Ishikawa (cell line): ENCODE data around the gene HTR4.
A peak's percentile ranks its signal among the peaks of the same experiment; 100 is the strongest.

Experiments
- CEBPB ChIP-seq: IDR thresholded peaks from 2 replicates; pipeline ENCODE4 v1.6.1; 2012
- CREB1 ChIP-seq: IDR thresholded peaks from 2 replicates; pipeline ENCODE4 v1.6.1; 2012; ENCODE audit warnings: low read depth
- EP300 ChIP-seq: IDR thresholded peaks from 2 replicates; pipeline ENCODE4 v1.6.1; 2012; ENCODE audit warnings: borderline replicate concordance
- NFIC ChIP-seq: IDR thresholded peaks from 2 replicates; pipeline ENCODE4 v1.6.1; 2012
- RAD21 ChIP-seq: IDR thresholded peaks from 2 replicates; pipeline ENCODE4 v1.6.1; 2012; ENCODE audit warnings: low read depth
- TF ChIP-seq, protein P1 (sequence below): IDR thresholded peaks from 2 replicates; pipeline ENCODE4 v1.6.1; 2012
- TF ChIP-seq, protein P2 (sequence below): IDR thresholded peaks from 2 replicates; pipeline ENCODE4 v1.6.1; 2012; ENCODE audit warnings: low read depth, mild to moderate bottlenecking

DNA sequence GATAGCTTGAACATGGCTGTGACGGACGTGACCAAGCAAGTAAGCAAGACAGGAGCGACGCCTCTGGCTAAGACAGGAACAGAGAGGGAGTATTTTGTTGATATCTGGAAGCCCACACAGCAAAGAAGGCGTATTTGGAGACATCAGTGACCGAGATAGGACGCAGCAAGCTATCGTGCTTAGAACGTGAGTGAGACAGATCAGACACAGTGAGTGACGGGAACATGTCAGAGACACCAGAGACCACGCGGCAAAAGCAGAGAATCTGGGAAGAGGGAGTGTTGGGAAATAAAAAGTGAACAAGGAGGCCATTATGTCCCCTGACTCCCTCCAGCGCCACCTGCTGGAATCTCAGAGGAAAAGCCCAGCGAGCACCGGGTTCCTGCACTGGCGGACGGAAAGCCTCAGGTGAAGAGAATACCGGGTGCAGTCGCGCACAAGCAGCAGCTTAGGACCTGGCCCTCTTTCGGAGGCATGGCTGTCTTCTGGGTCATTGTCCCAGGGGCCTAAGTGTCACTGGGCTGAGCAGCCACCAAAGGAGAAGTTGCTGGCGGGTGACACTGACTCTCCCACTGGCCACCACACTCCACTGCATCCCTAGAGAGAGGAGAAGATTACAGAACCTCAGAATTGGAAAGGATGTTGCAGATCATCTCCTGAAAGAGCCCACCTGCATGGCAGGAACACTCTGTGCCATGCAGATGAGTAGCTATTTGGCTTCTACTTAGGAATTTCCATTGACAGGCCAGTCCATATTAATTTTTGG, 171.4 kb downstream of the HTR4 start:
- TF ChIP-seq NFIC (no peak), CEBPB (no peak), RAD21 (peak; percentile 46), CREB1 (no peak), EP300 (no peak)
- TF ChIP-seq, protein P1, sequence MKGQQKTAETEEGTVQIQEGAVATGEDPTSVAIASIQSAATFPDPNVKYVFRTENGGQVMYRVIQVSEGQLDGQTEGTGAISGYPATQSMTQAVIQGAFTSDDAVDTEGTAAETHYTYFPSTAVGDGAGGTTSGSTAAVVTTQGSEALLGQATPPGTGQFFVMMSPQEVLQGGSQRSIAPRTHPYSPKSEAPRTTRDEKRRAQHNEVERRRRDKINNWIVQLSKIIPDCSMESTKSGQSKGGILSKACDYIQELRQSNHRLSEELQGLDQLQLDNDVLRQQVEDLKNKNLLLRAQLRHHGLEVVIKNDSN, result no peak
- TF ChIP-seq, protein P2, sequence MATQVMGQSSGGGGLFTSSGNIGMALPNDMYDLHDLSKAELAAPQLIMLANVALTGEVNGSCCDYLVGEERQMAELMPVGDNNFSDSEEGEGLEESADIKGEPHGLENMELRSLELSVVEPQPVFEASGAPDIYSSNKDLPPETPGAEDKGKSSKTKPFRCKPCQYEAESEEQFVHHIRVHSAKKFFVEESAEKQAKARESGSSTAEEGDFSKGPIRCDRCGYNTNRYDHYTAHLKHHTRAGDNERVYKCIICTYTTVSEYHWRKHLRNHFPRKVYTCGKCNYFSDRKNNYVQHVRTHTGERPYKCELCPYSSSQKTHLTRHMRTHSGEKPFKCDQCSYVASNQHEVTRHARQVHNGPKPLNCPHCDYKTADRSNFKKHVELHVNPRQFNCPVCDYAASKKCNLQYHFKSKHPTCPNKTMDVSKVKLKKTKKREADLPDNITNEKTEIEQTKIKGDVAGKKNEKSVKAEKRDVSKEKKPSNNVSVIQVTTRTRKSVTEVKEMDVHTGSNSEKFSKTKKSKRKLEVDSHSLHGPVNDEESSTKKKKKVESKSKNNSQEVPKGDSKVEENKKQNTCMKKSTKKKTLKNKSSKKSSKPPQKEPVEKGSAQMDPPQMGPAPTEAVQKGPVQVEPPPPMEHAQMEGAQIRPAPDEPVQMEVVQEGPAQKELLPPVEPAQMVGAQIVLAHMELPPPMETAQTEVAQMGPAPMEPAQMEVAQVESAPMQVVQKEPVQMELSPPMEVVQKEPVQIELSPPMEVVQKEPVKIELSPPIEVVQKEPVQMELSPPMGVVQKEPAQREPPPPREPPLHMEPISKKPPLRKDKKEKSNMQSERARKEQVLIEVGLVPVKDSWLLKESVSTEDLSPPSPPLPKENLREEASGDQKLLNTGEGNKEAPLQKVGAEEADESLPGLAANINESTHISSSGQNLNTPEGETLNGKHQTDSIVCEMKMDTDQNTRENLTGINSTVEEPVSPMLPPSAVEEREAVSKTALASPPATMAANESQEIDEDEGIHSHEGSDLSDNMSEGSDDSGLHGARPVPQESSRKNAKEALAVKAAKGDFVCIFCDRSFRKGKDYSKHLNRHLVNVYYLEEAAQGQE, result no peak
